ENCODE measurements around the gene UBE2E3.
A peak's percentile ranks its signal among the peaks of the same experiment; 100 is the strongest.
"Not testable (repeated sequence)": the region's sequence is repeated elsewhere in the genome, so short reads cannot be mapped to it uniquely, and the experiment has no call there.

The UBE2E3 gene

DNA sequence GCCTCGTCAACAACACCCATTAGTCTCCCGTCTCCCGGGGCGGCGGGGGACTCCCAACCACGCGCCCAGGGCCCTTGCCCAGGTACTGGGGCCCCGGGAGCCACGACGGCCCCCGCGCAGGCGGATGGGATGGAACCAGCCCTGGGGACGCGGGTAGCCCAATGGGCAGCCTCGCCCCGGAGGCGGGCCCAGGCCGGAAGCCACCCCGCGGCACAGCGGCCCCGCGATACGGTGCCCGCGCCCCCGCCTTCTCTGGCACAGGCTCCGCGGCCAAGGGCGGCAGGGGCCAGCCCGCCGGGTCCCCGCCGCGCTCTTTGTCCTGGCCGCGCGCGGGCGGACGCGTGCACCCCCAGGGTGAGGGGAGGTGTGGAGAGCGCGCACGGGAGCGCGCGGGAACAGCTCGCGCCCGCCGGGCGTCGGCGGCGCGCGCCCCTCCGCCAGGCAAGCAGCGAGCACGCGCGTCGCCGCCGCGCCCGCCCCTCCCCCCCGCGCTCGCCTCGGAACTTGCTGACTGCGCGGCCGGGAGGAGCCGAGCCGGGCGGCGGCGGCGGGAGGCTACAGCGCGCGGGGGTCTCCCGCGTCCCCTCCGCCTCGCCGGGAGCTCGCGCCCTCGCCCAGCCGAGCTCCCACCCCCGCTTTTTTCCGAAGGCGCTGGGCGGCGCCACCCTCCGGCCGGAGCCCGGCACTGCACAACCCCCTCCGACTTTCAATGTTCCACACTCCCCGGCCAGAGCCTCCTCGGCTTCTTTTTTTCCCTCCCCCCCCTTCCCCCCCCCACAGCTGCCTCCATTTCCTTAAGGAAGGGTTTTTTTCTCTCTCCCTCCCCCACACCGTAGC is at the start of gene UBE2E3:
Gene UBE2E3, plus strand, starts transcription at position 500 of the 837 bp plus-strand sequence. CDS start 1,438 bp downstream, outside the sequence.
- H3K4me3 ChIP-seq (ENCODE audit: low read depth, low read length): peak within 1 kb of the TSS; percentile 84
- peak; percentile 19; the same call in 1 of the 2 replicates for TF ChIP-seq MYC (IDR thresholded peaks at IDR 0.05; ENCODE audit: low read depth, low read length)
- TF ChIP-seq, protein P1, sequence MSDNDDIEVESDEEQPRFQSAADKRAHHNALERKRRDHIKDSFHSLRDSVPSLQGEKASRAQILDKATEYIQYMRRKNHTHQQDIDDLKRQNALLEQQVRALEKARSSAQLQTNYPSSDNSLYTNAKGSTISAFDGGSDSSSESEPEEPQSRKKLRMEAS (IDR thresholded peaks at IDR 0.05; ENCODE audit: low read depth, low read length): 0 out of 2 replicates have a peak, but pooled peaks have one; percentile 1
- TF ChIP-seq, protein P2, sequence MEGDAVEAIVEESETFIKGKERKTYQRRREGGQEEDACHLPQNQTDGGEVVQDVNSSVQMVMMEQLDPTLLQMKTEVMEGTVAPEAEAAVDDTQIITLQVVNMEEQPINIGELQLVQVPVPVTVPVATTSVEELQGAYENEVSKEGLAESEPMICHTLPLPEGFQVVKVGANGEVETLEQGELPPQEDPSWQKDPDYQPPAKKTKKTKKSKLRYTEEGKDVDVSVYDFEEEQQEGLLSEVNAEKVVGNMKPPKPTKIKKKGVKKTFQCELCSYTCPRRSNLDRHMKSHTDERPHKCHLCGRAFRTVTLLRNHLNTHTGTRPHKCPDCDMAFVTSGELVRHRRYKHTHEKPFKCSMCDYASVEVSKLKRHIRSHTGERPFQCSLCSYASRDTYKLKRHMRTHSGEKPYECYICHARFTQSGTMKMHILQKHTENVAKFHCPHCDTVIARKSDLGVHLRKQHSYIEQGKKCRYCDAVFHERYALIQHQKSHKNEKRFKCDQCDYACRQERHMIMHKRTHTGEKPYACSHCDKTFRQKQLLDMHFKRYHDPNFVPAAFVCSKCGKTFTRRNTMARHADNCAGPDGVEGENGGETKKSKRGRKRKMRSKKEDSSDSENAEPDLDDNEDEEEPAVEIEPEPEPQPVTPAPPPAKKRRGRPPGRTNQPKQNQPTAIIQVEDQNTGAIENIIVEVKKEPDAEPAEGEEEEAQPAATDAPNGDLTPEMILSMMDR (IDR thresholded peaks at IDR 0.05; ENCODE audit: low read depth, low read length): peak; percentile 60
- peak; percentile 55 for TF ChIP-seq POLR2A (IDR thresholded peaks at IDR 0.05; ENCODE audit: extremely low read depth, insufficient read length)
- peak; percentile 83 for DNase-seq (ENCODE audit: low read depth)

DNA sequence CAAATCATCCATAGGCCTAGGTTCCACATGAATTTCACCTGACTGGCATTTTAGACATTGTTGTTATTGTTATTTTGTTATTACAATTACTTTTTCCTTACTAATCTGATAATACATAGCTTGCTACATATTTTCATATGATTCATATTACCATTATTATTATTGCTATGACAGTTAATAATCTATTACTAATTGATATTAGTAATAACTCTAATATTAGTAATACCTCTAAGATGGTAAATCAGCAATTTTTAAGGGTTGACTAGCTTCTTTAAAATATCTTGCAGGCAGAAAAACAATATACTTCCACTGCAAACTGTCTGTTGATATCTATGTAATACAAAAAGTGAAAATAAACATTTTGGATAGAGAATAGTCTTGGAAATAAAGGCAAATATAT is 48.6 kb upstream of the UBE2E3 start:
- TF ChIP-seq MYC (IDR thresholded peaks at IDR 0.05; ENCODE audit: low read depth, low read length) (no peak), POLR2A (IDR thresholded peaks at IDR 0.05; ENCODE audit: extremely low read depth, insufficient read length) (no peak)
- TF ChIP-seq, protein P2 (IDR thresholded peaks at IDR 0.05; ENCODE audit: low read depth, low read length): no peak
- TF ChIP-seq, protein P1 (IDR thresholded peaks at IDR 0.05; ENCODE audit: low read depth, low read length): no peak
- H3K4me3 ChIP-seq (ENCODE audit: low read depth, low read length): no peak overlapping the region
- no peak for DNase-seq (ENCODE audit: low read depth)

DNA sequence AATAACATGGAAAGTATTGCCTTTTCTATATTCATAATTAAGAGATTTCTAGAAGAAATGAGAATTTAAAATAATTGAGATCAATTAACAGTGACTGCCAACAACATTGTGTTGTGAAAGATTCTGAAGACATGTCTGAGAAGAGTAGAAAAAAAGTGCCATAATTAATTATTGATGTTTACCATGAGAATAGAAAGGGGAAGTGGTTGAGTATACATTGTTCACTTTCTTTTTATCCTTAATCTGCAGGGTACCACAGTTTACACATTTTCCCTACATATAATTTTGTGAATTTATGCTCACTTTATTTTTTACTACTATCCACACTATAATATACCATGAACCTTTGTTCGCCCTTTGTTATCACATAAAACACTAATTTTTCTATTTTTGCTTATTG is 47.1 kb upstream of the UBE2E3 start:
- TF ChIP-seq, protein P1 (IDR thresholded peaks at IDR 0.05; ENCODE audit: low read depth, low read length): no peak
- TF ChIP-seq POLR2A (IDR thresholded peaks at IDR 0.05; ENCODE audit: extremely low read depth, insufficient read length) (no peak), MYC (IDR thresholded peaks at IDR 0.05; ENCODE audit: low read depth, low read length) (no peak)
- TF ChIP-seq, protein P2 (IDR thresholded peaks at IDR 0.05; ENCODE audit: low read depth, low read length): no peak
- DNase-seq (ENCODE audit: low read depth): no peak
- H3K4me3 ChIP-seq (ENCODE audit: low read depth, low read length): no peak overlapping the region

DNA sequence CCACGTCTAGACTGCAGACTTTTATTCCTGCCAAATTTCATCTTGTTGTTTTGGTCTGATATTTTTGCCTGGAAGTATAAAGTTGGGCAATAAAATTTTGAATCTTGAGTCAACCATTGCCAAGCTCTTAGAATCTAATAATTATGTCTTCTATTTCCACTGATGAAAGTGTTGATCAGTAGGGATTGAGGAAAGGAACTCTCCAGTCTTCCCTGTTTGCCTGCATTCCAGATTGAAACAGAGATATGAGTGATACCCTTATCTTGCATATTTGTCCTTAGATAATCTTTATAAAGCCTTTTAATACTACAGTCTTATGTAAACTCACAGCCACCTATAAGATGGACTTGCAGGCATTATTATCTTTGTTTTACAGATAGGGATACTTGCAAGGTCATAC is 45.5 kb upstream of the UBE2E3 start:
- H3K4me3 ChIP-seq (ENCODE audit: low read depth, low read length): no peak overlapping the region
- TF ChIP-seq POLR2A (IDR thresholded peaks at IDR 0.05; ENCODE audit: extremely low read depth, insufficient read length): no peak
- TF ChIP-seq, protein P2 (IDR thresholded peaks at IDR 0.05; ENCODE audit: low read depth, low read length): no peak
- no peak for TF ChIP-seq MYC (IDR thresholded peaks at IDR 0.05; ENCODE audit: low read depth, low read length)
- TF ChIP-seq, protein P1 (IDR thresholded peaks at IDR 0.05; ENCODE audit: low read depth, low read length): no peak
- DNase-seq (ENCODE audit: low read depth): no peak

DNA sequence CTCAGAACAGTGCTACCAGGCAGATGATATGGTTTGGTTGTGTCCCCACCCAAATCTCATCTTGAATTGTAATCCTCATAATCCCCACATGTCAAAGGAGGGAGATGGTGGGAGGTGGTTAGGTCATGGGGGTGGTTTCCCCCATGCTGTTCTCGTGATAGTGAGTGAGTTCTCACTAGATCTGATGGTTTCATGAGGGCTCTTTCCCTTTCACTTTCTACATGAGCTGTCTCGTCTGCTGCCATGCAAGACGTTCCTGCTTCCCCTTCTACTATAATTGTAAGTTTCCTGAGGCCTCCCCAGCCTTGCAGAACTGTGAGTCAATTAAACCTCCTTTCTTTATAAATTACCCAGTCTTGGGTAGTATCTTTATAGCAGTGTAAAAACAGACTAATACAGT is 42.9 kb upstream of the UBE2E3 start:
- peak; percentile 9 for DNase-seq (ENCODE audit: low read depth)

DNA sequence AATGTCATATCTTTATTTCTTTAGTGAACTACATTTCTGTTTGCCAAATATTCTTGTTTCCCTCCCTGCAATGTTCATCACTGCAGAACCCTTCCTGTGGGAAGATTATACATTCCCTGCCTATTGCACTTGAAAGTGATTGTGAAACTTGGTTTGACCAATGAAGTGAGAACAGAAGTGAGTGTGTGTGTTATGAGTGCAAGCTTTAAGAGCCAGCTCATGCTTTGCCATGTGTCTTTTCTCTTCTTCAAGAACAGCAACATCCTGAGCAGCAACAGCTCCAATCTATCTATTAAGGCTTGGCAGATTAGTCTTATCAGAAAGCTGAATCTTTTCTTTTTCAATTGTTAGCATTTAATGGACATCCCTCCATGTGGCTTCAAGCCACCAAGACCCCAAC is 42.0 kb upstream of the UBE2E3 start:
- H3K4me3 ChIP-seq (ENCODE audit: low read depth, low read length): no peak overlapping the region
- no peak for DNase-seq (ENCODE audit: low read depth)
- TF ChIP-seq MYC (IDR thresholded peaks at IDR 0.05; ENCODE audit: low read depth, low read length): no peak
- TF ChIP-seq POLR2A (IDR thresholded peaks at IDR 0.05; ENCODE audit: extremely low read depth, insufficient read length): no peak
- TF ChIP-seq, protein P2 (IDR thresholded peaks at IDR 0.05; ENCODE audit: low read depth, low read length): no peak
- TF ChIP-seq, protein P1 (IDR thresholded peaks at IDR 0.05; ENCODE audit: low read depth, low read length): no peak

More for the DNA sequence above, 42.9 kb upstream of the UBE2E3 start:
- not testable (repeated sequence) for H3K4me3 ChIP-seq (ENCODE audit: low read depth, low read length)

Measured in NB4 (cell line).